ENCODE measurements around the gene APBA2. TPM values are rescaled to one million over a fixed set of nuclear protein-coding genes. Genes with fewer than 3 reads are reported as not detected.
A peak's percentile ranks its signal among the peaks of the same experiment; 100 is the strongest.

APBA2 gene
- total and polyA plus RNA-seq, 4 donors, result 0.41 to 2.1 (median 1.9) TPM

DNA sequence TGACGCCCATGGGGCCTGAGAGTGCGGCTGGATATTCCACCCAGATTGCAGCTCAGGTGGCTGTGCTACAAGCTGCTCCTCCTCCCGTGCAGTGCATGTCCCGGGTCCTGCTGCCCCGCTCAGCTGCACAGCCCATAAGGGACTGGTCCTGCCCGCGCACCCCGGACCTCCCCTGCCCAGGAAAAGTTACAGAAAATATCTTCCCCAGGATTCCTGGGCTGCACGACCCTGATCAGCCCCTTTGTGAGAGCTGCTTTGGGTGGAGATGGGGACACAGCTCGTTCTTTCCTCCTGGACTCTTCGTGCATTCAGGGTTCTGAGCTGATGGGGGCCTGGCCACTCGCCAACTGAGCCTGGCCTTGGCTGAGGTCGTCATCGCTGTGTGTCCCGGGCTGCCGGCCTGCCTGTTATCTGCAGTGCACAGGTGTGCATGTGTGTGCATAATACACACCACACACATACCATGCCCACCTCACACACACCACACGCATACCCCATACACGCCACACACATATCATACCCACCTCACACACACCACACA is 28.8 kb downstream of the APBA2 start:
- H3K36me3 ChIP-seq (ENCODE audit: control insufficient read depth in 1 of 2, insufficient read depth in 2 of 2, low read length in 1 of 2), result no peaks in the 10 kb centered on the region
- no peaks in the 10 kb centered on the region for H3K9me3 ChIP-seq (ENCODE audit: control insufficient read depth, low read length)
- H3K27me3 ChIP-seq (ENCODE audit: control insufficient read depth in 1 of 2, insufficient read depth in 2 of 2, low read length in 1 of 2), result no peaks in the 10 kb centered on the region
- ATAC-seq (ENCODE audit: low FRiP score) (no peak), DNase-seq (peak in 1 of 2 donors; percentile 71)
- H3K27ac ChIP-seq (ENCODE audit: low read depth in 1 of 2, low read length in 2 of 2), result no peak overlapping the region
- H3K4me1 ChIP-seq (ENCODE audit: control insufficient read depth in 1 of 2, insufficient read depth in 2 of 2, low read length in 2 of 2), result no peaks in the 10 kb centered on the region
- intact Hi-C loops (cut with DNase I), result no loop called here
- H3K4me3 ChIP-seq (ENCODE audit: low read length in 2 of 2), result no peak overlapping the region
- WGBS, 2 donors, result 82 to 83% methylated on average over 18 of the region's 18 CpGs

GRCh38 chr15:28915041-28915810 is 29.5 kb downstream of the APBA2 start:
- Histone ChIP-seq H3K27ac (ENCODE audit: low read depth in 1 of 2, low read length in 2 of 2) (no peak overlapping the region), H3K27me3 (ENCODE audit: control insufficient read depth in 1 of 2, insufficient read depth in 2 of 2, low read length in 1 of 2) (no peaks in the 10 kb centered on the region), H3K9me3 (ENCODE audit: control insufficient read depth, low read length) (no peaks in the 10 kb centered on the region), H3K4me1 (ENCODE audit: control insufficient read depth in 1 of 2, insufficient read depth in 2 of 2, low read length in 2 of 2) (no peaks in the 10 kb centered on the region), H3K4me3 (ENCODE audit: low read length in 2 of 2) (no peak overlapping the region), H3K36me3 (ENCODE audit: control insufficient read depth in 1 of 2, insufficient read depth in 2 of 2, low read length in 1 of 2) (no peaks in the 10 kb centered on the region)
- WGBS, 2 donors, result 92 to 94% methylated on average over 3 of the region's 3 CpGs
- ATAC-seq (ENCODE audit: low FRiP score) (peak; percentile 58), DNase-seq (no peak)
- intact Hi-C loops (cut with DNase I), result no loop called here

DNA sequence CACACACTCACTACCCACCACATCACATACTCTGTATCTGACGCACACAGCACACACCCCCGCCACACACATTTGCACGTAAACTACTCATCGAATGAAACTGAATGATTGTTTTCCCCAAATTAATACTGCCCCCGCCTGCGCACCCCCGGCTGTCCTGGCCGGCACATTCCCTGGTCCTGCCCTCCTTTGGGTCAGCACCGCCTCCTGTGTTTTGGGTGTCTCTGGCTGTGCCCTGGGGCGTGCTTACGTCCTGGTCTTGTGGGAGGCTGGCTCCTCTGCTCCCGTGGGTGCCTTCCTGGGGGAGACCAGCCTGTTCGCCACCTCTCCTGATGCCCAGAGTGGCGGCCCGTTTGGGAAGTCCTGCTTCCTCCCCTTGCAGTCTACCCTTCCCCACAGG is 30.2 kb downstream of the APBA2 start:
- 92% methylated on average over 15 of the region's 15 CpGs for WGBS, 2 donors
- Histone ChIP-seq H3K4me1 (ENCODE audit: control insufficient read depth in 1 of 2, insufficient read depth in 2 of 2, low read length in 2 of 2) (no peaks in the 10 kb centered on the region), H3K4me3 (ENCODE audit: low read length in 2 of 2) (no peak overlapping the region), H3K27ac (ENCODE audit: low read depth in 1 of 2, low read length in 2 of 2) (no peak overlapping the region), H3K9me3 (ENCODE audit: control insufficient read depth, low read length) (no peaks in the 10 kb centered on the region), H3K36me3 (ENCODE audit: control insufficient read depth in 1 of 2, insufficient read depth in 2 of 2, low read length in 1 of 2) (no peaks in the 10 kb centered on the region), H3K27me3 (ENCODE audit: control insufficient read depth in 1 of 2, insufficient read depth in 2 of 2, low read length in 1 of 2) (no peaks in the 10 kb centered on the region)
- ATAC-seq (ENCODE audit: low FRiP score), result no peak
- DNase-seq, result peak; percentile 34 to 62
- intact Hi-C loops (cut with DNase I), result no loop called here

DNA sequence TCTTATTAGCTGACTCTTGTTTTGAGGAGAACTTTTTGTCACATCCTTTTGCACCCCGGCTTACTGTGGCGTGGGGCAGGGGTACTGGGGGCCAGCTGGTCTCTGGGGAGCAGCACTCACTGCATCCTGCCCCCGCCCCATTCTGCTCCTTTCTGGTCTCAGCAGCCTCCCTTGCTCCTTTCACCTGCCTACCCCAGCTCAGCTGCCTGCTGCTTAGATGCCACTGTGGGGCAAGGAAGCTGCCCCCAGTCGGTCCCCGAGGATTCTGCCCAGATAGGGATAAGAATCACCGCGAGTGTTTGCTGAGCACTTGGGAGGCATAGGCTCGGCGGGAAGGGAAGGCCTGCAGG is 32.0 kb downstream of the APBA2 start:
- DNase-seq (peak; percentile 12 to 62), ATAC-seq (ENCODE audit: low FRiP score) (no peak)
- Histone ChIP-seq H3K4me1 (ENCODE audit: control insufficient read depth in 1 of 2, insufficient read depth in 2 of 2, low read length in 2 of 2) (no peaks in the 10 kb centered on the region), H3K27me3 (ENCODE audit: control insufficient read depth in 1 of 2, insufficient read depth in 2 of 2, low read length in 1 of 2) (no peaks in the 10 kb centered on the region), H3K4me3 (ENCODE audit: low read length in 2 of 2) (no peak overlapping the region), H3K27ac (ENCODE audit: low read depth in 1 of 2, low read length in 2 of 2) (no peak overlapping the region), H3K9me3 (ENCODE audit: control insufficient read depth, low read length) (no peaks in the 10 kb centered on the region), H3K36me3 (ENCODE audit: control insufficient read depth in 1 of 2, insufficient read depth in 2 of 2, low read length in 1 of 2) (no peaks in the 10 kb centered on the region)
- intact Hi-C loops (cut with DNase I), result no loop called here
- WGBS, 2 donors, result 74 to 75% methylated on average over 9 of the region's 9 CpGs

GRCh38 chr15:28918141-28918983 is 32.6 kb downstream of the APBA2 start:
- Histone ChIP-seq H3K27me3 (ENCODE audit: control insufficient read depth in 1 of 2, insufficient read depth in 2 of 2, low read length in 1 of 2) (no peaks in the 10 kb centered on the region), H3K36me3 (ENCODE audit: control insufficient read depth in 1 of 2, insufficient read depth in 2 of 2, low read length in 1 of 2) (no peaks in the 10 kb centered on the region), H3K4me3 (ENCODE audit: low read length in 2 of 2) (no peak overlapping the region), H3K4me1 (ENCODE audit: control insufficient read depth in 1 of 2, insufficient read depth in 2 of 2, low read length in 2 of 2) (no peaks in the 10 kb centered on the region), H3K9me3 (ENCODE audit: control insufficient read depth, low read length) (no peaks in the 10 kb centered on the region), H3K27ac (ENCODE audit: low read depth in 1 of 2, low read length in 2 of 2) (no peak overlapping the region)
- WGBS, 2 donors, result 41 to 48% methylated on average over 41 of the region's 41 CpGs
- DNase-seq, result peak; percentile 27 to 59
- ATAC-seq (ENCODE audit: low FRiP score), result no peak
- intact Hi-C loops (cut with DNase I), result no loop called here

- ATAC-seq (ENCODE audit: low FRiP score), result no peak
- Histone ChIP-seq H3K27ac (ENCODE audit: low read depth in 1 of 2, low read length in 2 of 2) (no peak overlapping the region), H3K4me3 (ENCODE audit: low read length in 2 of 2) (no peak overlapping the region), H3K4me1 (ENCODE audit: control insufficient read depth in 1 of 2, insufficient read depth in 2 of 2, low read length in 2 of 2) (no peaks in the 10 kb centered on the region), H3K9me3 (ENCODE audit: control insufficient read depth, low read length) (no peaks in the 10 kb centered on the region), H3K27me3 (ENCODE audit: control insufficient read depth in 1 of 2, insufficient read depth in 2 of 2, low read length in 1 of 2) (no peaks in the 10 kb centered on the region), H3K36me3 (ENCODE audit: control insufficient read depth in 1 of 2, insufficient read depth in 2 of 2, low read length in 1 of 2) (no peaks in the 10 kb centered on the region)
- intact Hi-C loops (cut with DNase I), result no loop called here
- WGBS, 2 donors, result 92% methylated on average over 17 of the region's 17 CpGs
- peak; percentile 41 to 73 for DNase-seq
These were observed 33.4 kb downstream of the APBA2 start for GRCh38 chr15:28919201-28919635.

GRCh38 chr15:28919679-28920655 is 34.2 kb downstream of the APBA2 start:
- ATAC-seq (ENCODE audit: low FRiP score) (no peak), DNase-seq (peak; percentile 31 to 50)
- 90 to 91% methylated on average over 13 of the region's 13 CpGs for WGBS, 2 donors
- Histone ChIP-seq H3K4me1 (ENCODE audit: control insufficient read depth in 1 of 2, insufficient read depth in 2 of 2, low read length in 2 of 2) (no peaks in the 10 kb centered on the region), H3K9me3 (ENCODE audit: control insufficient read depth, low read length) (no peaks in the 10 kb centered on the region), H3K36me3 (ENCODE audit: control insufficient read depth in 1 of 2, insufficient read depth in 2 of 2, low read length in 1 of 2) (no peaks in the 10 kb centered on the region), H3K4me3 (ENCODE audit: low read length in 2 of 2) (no peak overlapping the region), H3K27ac (ENCODE audit: low read depth in 1 of 2, low read length in 2 of 2) (no peak overlapping the region), H3K27me3 (ENCODE audit: control insufficient read depth in 1 of 2, insufficient read depth in 2 of 2, low read length in 1 of 2) (no peaks in the 10 kb centered on the region)
- intact Hi-C loops (cut with DNase I), result no loop called here

- no peaks in the 10 kb centered on the region for H3K4me1 ChIP-seq (ENCODE audit: control insufficient read depth in 1 of 2, insufficient read depth in 2 of 2, low read length in 2 of 2)
These were observed 35.1 kb downstream of the APBA2 start for GRCh38 chr15:28920781-28921331.

More at GRCh38 chr15:28920781-28921331, 35.1 kb downstream of the APBA2 start:
- Histone ChIP-seq H3K9me3 (ENCODE audit: control insufficient read depth, low read length) (no peaks in the 10 kb centered on the region), H3K27ac (ENCODE audit: low read depth in 1 of 2, low read length in 2 of 2) (no peak overlapping the region), H3K4me3 (ENCODE audit: low read length in 2 of 2) (no peak overlapping the region), H3K36me3 (ENCODE audit: control insufficient read depth in 1 of 2, insufficient read depth in 2 of 2, low read length in 1 of 2) (no peaks in the 10 kb centered on the region), H3K27me3 (ENCODE audit: control insufficient read depth in 1 of 2, insufficient read depth in 2 of 2, low read length in 1 of 2) (no peaks in the 10 kb centered on the region)
- intact Hi-C loops (cut with DNase I), result no loop called here
- ATAC-seq (ENCODE audit: low FRiP score), result no peak
- peak; percentile 26 to 28 for DNase-seq
- WGBS, 2 donors, result 68 to 71% methylated on average over 5 of the region's 5 CpGs
